Osteocyte (in vitro differentiated cells): ENCODE results near the gene PHF21A. TPM values are rescaled to one million over a fixed set of nuclear protein-coding genes. Genes with fewer than 3 reads are reported as not detected.

ENCODE experiments used
- DNase-seq: peaks from one replicate; pipeline ENCODE4 v3.0.0; 2021; ENCODE audit warnings: mixed read lengths; ENCODE audit not compliant: unreplicated experiment; ENCODE audit errors: extremely low spot score
- H3K27ac Mint-ChIP-seq: one replicate; pipeline ENCODE4 v1.8.0; 2021; ENCODE audit warnings: mild to moderate bottlenecking, mixed read lengths; ENCODE audit not compliant: unreplicated experiment
- H3K27me3 Mint-ChIP-seq: one replicate; pipeline ENCODE4 v1.8.0; 2021; ENCODE audit warnings: mixed read lengths; ENCODE audit not compliant: unreplicated experiment
- H3K36me3 Mint-ChIP-seq: one replicate; pipeline ENCODE4 v1.8.0; 2021; ENCODE audit warnings: mixed read lengths; ENCODE audit not compliant: unreplicated experiment
- H3K4me1 Mint-ChIP-seq: one replicate; pipeline ENCODE4 v1.8.0; 2021; ENCODE audit warnings: mixed read lengths; ENCODE audit not compliant: unreplicated experiment
- H3K4me3 Mint-ChIP-seq: one replicate; pipeline ENCODE4 v1.8.0; 2021; ENCODE audit warnings: mild to moderate bottlenecking, moderate library complexity, mixed read lengths; ENCODE audit not compliant: unreplicated experiment
- H3K9me3 Mint-ChIP-seq: one replicate; pipeline ENCODE4 v1.8.0; 2021; ENCODE audit warnings: mixed read lengths; ENCODE audit not compliant: unreplicated experiment
- CTCF ChIP-seq: fragments of 200-600 bp; sonication (generic); IDR thresholded peaks from 2 replicates; pipeline ENCODE4 v1.5.0; 2021; ENCODE audit warnings: antibody characterized with exemption, mild to moderate bottlenecking, moderate library complexity
- total RNA-seq: library from RNA; stranded (reverse); gene quantifications from 2 replicates; pipeline ENCODE4 v1.2.1, GENCODE V29; 2021

Gene PHF21A
- total RNA-seq, 1 donor from 2014 or later, result 40.8 TPM

GRCh38 chr11:46105926-46106325, 15.3 kb downstream of the PHF21A start:
- H3K9me3 Mint-ChIP-seq, result no peaks in the 10 kb centered on the region
- TF ChIP-seq CTCF, result no peak

GRCh38 chr11:46105134-46105628, 16.1 kb downstream of the PHF21A start:
- H3K27ac Mint-ChIP-seq, result peak overlapping the region; percentile 20
- no peaks in the 10 kb centered on the region for H3K9me3 Mint-ChIP-seq
- peaks cover 3% of the 10 kb centered on the region for H3K36me3 Mint-ChIP-seq
- H3K4me1 Mint-ChIP-seq, result peaks cover 20% of the 10 kb centered on the region
- TF ChIP-seq CTCF, result no peak
- H3K4me3 Mint-ChIP-seq, result no peak overlapping the region
- DNase-seq, result no peak
- no peaks in the 10 kb centered on the region for H3K27me3 Mint-ChIP-seq

More at GRCh38 chr11:46105926-46106325, 15.3 kb downstream of the PHF21A start:
- Mint-ChIP-seq H3K36me3 (peaks cover 3% of the 10 kb centered on the region), H3K4me3 (no peak overlapping the region), H3K4me1 (peaks cover 13% of the 10 kb centered on the region), H3K27me3 (no peaks in the 10 kb centered on the region), H3K27ac (no peak overlapping the region)
- DNase-seq, result no peak

- TF ChIP-seq CTCF, result no peak
- no peak overlapping the region for H3K27ac Mint-ChIP-seq
- no peaks in the 10 kb centered on the region for H3K27me3 Mint-ChIP-seq
- peaks cover 3% of the 10 kb centered on the region for H3K36me3 Mint-ChIP-seq
- H3K4me3 Mint-ChIP-seq, result no peak overlapping the region
- H3K4me1 Mint-ChIP-seq, result peaks cover 38% of the 10 kb centered on the region
- DNase-seq, result no peak
- no peaks in the 10 kb centered on the region for H3K9me3 Mint-ChIP-seq
Measured at GRCh38 chr11:46102843-46103242, 18.4 kb downstream of the PHF21A start.

GRCh38 chr11:46100670-46101069, 20.6 kb downstream of the PHF21A start:
- H3K4me1 Mint-ChIP-seq, result peaks cover 38% of the 10 kb centered on the region
- no peak for TF ChIP-seq CTCF
- no peak for DNase-seq
- no peaks in the 10 kb centered on the region for H3K27me3 Mint-ChIP-seq
- H3K36me3 Mint-ChIP-seq, result peaks cover 3% of the 10 kb centered on the region
- H3K4me3 Mint-ChIP-seq, result no peak overlapping the region
- H3K27ac Mint-ChIP-seq, result no peak overlapping the region
- H3K9me3 Mint-ChIP-seq, result no peaks in the 10 kb centered on the region

GRCh38 chr11:46099963-46100316, 21.3 kb downstream of the PHF21A start:
- DNase-seq, result no peak
- Mint-ChIP-seq H3K27me3 (no peaks in the 10 kb centered on the region), H3K27ac (peak overlapping the region; percentile 92), H3K4me3 (peak overlapping the region; percentile 41), H3K9me3 (no peaks in the 10 kb centered on the region), H3K4me1 (peaks cover 32% of the 10 kb centered on the region), H3K36me3 (no peaks in the 10 kb centered on the region)
- no peak for TF ChIP-seq CTCF
